ENCODE data around the gene LRRC59.

DNA sequence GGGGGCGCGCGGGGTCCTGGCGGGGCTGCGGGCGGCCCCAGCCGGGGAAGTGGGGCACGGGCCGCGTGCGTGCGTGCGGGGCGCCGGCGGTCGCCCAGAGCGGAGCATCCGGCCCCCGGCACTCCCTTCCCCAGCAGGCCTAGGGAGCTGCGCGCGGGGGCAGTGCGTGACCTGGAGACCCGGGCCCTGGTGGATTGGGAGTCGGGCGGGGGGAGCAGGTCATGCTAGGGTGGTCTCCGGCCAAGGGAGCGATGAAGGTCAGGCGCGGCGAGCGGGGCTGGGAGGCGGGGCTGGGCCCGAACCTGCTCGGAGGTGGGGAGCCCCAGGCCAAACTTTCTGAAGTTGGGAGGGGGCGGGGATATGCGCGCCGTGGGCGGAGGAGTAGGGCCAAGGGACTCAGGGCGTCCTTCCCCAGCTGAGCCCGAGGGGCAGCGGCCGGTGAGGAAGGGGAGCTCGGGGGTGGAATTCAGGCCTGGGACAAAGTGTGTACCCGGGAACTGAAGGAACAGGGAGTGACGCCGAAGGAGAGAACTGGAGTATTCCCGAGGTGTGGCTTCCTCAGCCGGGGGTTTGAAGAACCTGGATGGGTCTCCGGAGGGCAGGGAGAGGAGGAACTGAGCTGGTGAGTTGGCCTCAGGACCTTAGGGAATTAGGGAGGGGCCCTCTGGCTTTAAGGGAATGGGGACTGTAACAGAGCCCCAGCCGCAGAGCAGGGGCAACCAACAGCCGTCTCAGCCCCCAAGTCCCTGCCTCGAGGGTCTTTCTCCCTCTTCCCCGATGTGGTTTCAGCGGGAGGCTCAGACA, 50.8 kb downstream of the LRRC59 start:
- TF ChIP-seq, protein P1, sequence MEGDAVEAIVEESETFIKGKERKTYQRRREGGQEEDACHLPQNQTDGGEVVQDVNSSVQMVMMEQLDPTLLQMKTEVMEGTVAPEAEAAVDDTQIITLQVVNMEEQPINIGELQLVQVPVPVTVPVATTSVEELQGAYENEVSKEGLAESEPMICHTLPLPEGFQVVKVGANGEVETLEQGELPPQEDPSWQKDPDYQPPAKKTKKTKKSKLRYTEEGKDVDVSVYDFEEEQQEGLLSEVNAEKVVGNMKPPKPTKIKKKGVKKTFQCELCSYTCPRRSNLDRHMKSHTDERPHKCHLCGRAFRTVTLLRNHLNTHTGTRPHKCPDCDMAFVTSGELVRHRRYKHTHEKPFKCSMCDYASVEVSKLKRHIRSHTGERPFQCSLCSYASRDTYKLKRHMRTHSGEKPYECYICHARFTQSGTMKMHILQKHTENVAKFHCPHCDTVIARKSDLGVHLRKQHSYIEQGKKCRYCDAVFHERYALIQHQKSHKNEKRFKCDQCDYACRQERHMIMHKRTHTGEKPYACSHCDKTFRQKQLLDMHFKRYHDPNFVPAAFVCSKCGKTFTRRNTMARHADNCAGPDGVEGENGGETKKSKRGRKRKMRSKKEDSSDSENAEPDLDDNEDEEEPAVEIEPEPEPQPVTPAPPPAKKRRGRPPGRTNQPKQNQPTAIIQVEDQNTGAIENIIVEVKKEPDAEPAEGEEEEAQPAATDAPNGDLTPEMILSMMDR (conservative IDR thresholded peaks at IDR 0.05; ENCODE audit: low read depth in 2 of 2) = no peak
- no peak for TF ChIP-seq CREB1 (CRISPR knock-in tag; IDR thresholded peaks at IDR 0.05; ENCODE audit: low read depth)
- TF ChIP-seq EZH2 (IDR thresholded peaks at IDR 0.05; ENCODE audit: low read depth, unreplicated experiment) = no peak
- TF ChIP-seq POLR2AphosphoS5 (IDR thresholded peaks at IDR 0.05; ENCODE audit: low read depth) = no peak; the same call in 1 of the 2 replicates
- TF ChIP-seq EZH2phosphoT487 (IDR thresholded peaks at IDR 0.05; ENCODE audit: unreplicated experiment) = no peak
- TF ChIP-seq REST (IDR thresholded peaks at IDR 0.05; ENCODE audit: unreplicated experiment) = no peak
- no peak for TF ChIP-seq ETS1 (IDR thresholded peaks at IDR 0.05)
- TF ChIP-seq JUNB (IDR thresholded peaks at IDR 0.05; ENCODE audit: unreplicated experiment) = no peak
